NCI-H748 (cell line): ENCODE data around the gene CAPN9.
"Not testable (repeated sequence)": the region's sequence is repeated elsewhere in the genome, so short reads cannot be mapped to it uniquely, and the experiment has no call there.

ENCODE experiments used
- DNase-seq: peaks from one replicate; lab custom pipeline; 2025; ENCODE audit not compliant: unreplicated experiment; lab: John Stamatoyannopoulos, UW

Gene CAPN9

DNA sequence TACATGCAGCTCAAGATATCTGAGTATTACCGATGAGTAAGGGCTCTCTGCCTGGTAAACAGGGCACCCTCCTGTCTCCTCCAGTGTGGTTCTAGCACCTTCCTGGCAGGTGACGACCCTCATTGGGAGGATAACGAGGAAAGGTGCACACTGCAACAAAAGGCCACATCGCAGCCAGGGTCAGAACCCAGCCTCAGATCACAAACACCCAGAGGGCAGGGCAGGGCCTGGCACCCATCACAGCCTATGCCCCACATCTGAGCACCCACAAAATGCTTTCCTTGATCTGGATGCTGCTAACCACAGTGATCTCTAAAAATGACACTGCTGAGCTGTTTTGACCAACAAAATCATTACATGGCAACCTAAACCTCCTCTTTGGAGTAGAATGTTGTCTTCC is 97.4 kb downstream of the CAPN9 start:
- DNase-seq, result no peak

DNA sequence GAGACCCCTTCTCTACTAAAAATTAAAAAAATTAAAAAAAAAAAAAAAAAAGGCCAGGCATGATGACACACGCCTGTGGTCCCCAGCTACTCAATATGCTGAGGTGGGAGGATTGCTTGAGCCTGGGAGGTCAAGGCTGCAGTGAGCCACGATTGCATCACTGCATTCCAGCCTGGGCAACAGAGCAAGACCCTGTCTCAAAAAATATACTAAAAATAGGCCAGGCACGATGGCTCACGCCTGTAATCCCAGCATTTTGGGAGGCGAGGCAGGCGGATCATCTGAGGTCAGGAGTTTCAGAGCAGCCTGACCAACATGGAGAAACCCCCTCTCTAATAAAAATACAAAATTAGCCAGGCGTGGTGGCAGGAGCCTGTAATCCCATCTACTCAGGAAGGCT is 98.0 kb downstream of the CAPN9 start:
- not testable (repeated sequence) for DNase-seq

DNA sequence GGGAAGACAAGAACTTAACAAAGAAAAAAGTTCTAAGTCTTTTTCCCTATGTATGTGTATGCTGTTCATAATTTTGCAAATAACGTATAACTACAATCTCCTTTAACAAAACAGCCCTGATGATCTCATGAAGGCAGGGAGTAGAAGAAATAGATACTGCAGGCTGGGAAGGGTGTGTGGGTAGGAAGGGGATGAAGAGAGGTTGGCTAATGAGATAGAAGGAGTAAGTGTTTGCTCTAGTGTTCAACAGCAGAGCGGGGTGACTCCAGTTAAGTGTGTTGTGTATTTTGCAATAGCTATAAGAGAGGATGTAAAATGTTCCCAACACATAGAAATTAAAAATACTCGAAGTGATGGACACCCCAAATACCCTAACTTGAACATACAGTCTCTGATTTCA is 101.0 kb downstream of the CAPN9 start:
- DNase-seq, result no peak

DNA sequence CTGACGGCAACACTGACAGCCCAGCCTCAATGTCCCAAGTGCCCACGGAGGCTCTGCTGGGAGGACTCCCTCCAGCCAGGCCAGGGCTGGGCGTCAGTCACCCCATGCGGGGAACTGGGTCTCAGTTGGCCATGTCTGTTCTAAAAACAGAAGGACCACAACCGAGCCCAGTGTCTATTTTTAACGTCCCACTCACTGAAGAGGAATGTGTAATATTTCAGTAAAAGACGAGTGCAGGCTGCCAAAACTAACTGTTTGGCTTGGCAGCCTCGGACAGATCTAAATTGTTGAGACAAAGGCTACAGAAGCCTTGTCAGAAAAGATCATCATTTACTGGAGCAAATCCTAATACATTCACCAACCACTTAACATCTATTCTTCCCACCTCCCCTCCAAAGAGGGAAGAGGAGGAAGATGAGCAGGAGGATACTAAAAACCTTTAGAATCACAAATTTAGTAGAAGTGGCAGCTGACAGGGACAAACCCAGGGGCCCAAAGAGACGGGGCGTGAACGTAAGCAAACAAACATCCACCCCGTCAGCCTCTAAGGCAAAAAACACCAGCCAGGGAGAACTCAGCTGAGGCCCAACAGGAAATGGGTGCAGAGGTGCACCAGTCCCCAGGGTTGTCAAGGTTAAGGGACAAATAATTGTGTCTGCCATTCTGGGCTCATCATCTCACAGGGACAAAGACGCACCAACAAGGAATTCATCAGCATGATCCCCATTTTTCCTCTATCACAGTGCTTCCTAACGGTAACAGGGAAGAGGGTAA is 102.5 kb downstream of the CAPN9 start:
- no peak for DNase-seq

DNA sequence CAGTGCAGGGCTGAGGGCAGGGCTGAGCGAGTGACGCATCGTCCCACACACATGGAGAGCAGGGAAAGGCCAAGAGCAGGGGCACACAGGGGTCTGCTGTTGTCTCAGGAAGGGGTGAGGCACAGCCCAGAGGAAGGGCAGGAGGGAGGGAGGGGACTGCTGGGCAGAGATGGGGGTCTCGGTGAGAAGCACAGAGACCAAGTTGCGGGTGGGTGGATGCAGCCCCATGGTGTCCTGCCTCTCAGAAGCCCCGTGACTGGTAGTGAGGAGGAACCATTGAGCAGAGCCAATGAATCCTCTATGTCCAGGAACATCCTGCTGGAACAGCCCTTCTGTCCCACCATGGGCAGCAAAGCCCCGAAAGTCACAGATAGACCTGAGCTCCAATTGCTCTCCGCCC is 103.4 kb downstream of the CAPN9 start:
- DNase-seq, result no peak

DNA sequence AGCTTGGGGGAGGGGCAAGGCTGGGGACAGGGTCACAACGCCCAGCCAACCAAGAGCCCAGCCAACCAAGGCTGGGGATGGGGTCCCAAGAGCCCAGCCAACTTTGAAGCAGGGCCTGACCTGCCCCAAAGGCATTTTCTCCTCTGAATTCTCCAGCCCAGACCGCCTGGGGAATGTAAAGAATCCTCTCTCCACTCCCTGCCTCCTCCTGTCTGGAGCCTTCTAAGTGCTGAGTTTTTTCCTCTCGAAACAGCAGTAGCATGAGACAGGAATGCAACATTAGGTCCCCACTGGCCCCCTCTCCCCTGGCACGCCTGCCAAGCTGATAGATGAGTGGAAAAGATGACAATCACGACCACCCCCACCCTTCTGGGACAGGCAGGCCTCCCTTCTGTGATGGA is 104.1 kb downstream of the CAPN9 start:
- DNase-seq, result no peak
